Stimulated activated CD8-positive, alpha-beta memory T cell treated with anti-CD3 and anti-CD28 coated beads, Interleukin-12 subunit alpha, Interleukin-12 subunit beta, amount 100 ng/mL, for 4 hours (primary cell): ENCODE measurements around the gene PRKCA.
A peak's percentile ranks its signal among the peaks of the same experiment; 100 is the strongest.
"Not testable (repeated sequence)": the region's sequence is repeated elsewhere in the genome, so short reads cannot be mapped to it uniquely, and the experiment has no call there.

Experiments
- DNase-seq: peaks from one replicate; pipeline ENCODE4 v3.0.0-alpha.2; 2020; ENCODE audit warnings: low read depth

PRKCA gene

DNA sequence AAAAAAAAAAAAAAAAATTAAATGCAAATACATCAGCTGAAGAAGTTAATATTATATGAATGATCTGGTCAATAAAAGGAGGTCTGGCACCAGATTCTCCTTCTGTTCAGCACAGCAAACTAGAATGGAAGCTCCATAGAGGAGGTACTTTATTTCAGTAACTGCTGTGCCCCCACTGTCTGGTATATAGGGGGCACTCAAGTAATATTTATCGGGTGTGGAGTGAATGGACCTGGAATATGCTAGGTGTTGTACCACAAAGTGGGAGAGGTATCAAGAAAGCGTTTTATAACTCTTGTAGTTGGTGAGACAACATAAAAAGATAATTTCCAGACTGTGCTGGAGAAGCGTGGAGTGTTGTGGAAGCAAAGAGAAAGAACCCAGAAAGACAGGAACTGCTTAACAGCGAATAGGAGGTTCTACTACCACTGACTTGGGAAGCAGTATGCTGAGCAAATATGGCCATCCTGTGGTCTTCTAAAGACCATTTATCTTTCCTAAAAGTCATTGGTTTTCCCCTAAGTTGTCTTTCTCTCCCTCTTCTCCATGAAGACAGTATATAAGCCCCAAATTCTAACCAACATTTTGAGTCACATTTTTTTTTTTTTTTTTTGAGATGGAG, 12.2 kb upstream of the PRKCA start:
- no peak for DNase-seq

DNA sequence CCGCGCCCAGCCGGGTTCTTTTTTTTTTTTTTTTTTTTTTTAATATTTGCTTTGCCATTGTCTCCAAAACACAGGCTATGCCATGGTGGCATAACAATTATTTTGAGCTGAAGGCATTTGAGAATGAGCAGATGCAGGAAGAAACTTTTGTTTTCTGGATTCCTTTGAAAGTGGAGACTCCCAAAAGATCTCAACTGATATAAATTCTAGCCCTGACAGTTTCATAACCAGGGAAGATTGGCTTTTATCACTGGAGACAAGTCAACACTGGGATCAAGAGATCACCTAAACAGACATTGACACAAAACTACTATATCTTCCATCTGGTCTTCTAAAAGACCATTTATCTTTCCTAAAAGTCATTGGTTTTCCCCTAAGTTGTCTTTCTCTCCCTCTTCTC, 10.1 kb upstream of the PRKCA start:
- DNase-seq: no peak

DNA sequence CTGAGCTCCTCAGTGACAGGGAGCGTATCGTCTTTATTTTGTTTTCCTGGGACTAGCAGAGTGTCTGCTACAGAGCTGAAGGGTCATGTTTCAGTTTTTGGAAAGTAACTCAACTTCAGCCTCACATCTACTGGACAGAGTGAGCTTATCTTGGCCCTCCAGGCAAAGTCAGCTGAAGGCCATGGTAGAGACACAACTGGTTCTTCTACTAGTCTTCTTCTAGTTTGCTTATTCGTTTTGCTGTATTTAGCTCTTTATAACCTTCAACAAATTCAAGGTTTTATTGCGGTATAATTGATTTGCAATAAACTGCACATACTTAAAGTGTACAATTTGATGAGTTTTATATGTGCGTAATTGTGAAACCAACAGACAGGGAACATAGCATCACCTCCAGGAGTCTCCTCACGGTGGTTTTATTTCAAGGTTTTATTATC, 6.1 kb upstream of the PRKCA start:
- no peak for DNase-seq

DNA sequence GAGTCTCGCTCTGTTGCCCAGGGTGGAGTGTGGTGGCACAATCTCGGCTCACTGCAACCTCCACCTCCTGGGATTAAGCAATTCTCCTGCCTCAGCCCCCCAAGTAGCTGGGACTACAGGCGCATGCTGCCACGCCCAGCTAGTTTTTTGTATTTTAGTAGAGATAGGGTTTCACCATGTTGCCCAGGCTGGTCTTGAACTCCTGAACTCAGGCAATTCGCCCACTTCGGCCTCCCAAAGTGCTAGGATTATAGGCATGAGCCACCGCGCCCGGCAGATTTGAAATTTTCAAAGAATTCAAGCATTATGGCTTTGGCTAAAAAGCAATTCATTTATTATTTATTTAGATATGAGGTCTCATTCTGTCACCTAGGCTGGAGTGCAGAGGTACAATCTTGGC, 5.0 kb upstream of the PRKCA start:
- not testable (repeated sequence) for DNase-seq

DNA sequence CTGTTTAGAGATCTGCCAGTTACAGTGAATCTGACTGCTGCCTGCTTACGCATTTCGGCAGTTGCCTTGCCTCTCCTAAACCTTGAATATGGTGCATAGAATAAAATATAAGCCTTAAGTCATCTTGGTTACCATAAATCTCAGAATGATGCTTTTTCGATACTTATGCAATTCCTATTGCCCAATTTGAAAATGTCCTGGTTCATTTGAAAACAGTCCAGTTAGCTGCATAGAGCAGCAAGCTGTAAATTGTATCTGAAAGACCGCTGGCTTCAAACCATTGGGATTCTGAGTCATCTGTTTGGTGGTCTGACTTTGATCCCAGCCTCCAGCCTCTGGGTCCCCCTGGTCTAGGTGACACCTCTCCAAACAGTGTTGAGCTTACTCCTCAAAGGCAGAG, 2.7 kb upstream of the PRKCA start:
- DNase-seq: no peak

DNA sequence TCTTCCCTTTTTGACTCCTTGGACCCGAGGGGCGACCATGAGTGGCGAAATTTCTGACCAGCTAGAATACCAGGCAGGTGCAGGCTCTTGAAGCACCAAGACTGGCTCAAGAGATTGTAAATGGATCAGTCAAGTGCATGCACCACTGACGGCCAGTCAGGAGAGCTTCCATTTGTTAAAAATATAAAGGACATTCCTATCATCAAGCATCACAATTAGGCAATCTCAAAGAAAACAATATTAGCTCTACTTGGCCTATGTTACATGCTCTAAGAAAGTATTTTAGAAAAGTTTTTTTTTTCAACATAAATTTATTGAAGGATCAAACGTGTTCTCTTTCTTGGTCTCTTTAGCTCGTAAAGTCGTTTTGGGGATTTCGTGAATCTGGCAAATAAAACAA, 1.5 kb upstream of the PRKCA start:
- no peak for DNase-seq

DNA sequence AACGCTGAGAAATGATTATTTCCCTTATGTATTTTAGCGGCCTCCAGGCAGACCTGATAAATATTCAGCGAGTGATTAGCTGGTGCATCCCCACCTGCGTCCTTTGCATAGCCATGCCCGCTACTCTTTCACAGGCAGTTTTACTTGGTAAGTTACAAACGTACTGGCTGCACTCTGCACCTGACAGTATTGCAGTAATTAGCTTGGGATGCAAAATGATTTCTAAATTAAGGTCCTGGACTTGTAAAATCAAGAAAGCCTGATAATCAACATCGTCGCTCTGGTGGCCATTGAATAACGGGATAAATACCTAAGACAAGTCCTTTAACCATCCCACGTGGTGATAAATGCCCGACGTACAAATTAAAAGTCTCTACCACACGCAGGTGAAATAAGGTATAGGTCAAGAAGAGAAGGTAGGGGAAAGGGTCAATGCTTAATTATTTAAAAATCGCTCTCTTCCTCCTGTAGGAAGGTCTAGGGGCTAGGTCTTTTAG, 998 bp upstream of the PRKCA start:
- no peak for DNase-seq

DNA sequence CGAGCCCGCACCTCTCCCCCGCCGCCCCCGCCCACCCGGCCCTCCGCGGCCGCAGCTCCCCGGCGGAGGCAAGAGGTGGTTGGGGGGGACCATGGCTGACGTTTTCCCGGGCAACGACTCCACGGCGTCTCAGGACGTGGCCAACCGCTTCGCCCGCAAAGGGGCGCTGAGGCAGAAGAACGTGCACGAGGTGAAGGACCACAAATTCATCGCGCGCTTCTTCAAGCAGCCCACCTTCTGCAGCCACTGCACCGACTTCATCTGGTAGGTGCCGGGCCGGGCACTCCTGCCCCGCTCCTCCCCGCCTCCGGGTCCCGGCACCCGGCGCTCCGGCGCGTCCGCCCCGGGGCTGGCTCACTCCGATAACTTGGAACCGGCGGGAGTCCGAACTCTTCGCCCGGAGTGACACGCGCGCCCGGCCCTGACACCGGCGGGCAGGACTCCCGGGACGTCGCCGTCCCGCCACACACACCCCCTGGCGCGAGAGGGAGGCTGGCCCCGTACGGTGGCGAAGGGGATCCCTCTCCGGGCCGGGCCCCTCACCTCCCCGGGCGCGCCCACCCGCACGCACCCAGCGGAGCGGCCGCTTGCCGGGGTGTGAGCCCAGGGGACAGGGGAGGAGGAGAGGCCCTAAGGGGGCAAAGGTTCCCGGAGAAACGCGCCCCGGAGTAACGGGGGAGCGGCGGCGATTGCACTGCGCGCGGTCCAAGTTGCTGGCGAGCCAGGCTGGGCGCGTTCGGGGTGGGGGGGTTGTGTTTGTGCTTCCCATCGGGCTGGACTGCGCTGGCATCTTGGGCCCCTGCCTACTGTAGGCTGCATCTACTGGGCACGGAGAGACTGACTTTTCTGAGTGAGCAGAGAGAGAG, 581 bp downstream of the PRKCA start:
- peak; percentile 27 for DNase-seq

DNA sequence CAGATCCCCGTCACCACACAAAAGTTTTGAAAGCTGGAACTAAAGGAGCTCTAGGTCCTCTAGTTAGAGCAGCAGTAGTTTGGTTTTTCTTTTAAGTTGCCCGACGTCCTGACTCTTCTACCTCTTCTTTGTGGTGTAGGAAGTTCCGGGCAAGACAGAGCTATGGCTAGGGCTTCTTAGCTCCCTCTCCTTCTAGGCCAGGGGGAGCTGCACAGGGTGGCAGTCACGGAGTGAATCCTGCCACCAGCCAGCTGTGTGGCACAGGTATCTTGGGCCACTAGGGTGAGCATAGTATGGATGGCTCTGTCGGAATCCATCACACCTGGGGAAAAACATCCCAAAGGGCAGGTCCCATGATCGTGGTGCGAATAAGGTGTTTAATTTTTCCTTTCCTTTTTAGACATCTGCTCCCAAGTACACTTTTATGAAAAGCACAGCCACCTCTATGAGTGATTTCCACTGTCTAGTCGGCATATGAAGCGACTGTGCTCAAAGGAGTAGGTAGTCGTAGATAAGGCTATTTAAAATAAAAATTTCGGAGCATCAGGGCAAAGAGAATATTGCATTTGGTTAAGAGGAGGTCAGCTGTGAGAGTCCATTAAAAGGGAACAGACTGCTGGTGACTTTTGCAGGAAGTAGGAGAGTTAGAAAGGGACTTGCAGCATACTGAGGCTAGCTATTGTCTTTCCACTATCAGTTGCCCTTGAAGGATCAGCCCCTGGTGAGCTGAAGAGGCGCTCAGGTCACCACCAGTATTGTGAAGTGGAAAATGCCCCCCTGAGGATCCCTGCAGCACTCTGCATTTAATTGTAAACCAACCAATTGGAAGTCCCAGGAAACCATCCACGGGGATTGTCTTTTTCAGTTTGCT, 2.1 kb downstream of the PRKCA start:
- no peak for DNase-seq

DNA sequence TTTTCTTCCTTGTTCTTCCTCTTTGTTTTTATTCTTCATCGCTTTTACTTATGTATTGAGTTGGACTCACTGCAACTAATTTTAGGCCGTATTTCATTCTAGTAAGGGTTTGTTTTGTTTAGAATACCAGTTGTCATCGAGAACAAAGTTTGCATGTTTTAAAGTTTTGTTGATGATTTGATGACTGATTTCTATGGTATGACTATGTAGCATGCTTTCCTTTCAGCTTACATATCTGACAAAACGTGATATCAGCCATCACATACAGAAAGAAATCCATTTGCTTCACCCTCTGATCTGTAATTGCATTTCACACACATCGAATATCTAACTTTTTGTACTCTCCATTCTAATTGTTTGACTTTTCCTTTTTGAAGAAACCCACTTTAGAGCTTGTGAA, 4.0 kb downstream of the PRKCA start:
- DNase-seq: no peak

DNA sequence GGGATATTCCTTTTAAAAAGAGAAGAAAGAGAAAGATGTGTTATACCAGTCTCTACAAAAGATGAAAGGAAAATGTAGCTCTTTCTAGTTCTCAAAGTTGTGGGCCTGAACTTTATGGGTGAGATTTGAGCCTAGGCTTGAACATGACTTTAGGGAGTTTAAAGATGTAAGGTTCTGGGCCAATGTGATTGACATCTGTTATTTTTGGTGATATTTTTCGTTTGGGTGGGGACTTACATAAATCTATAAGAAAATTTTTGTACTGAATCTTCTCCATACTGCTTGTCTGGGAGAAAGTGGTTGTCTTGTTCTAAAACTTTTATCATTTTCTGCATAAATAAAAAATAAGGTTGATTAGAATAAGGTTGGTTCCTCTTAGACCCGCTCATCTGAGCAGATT, 4.8 kb downstream of the PRKCA start:
- no peak for DNase-seq

DNA sequence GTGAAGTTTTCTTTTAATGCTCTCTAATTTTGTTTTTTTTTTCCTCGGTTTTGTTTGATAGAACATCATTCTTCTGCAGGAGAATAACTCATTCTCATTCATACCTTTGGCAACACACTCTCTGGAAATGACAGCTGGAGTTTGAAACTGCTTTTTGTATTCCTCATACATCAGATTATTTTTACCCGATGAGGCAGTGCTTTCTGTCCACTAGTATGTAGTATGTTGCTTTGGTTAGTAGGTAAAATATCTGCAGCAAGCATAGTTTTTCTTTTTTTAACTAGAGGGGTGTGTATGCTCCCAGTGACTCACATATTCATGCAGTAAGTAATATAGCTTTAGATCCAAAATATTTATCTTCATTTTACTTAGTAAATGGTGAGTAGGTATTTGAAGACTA, 6.4 kb downstream of the PRKCA start:
- no peak for DNase-seq

DNA sequence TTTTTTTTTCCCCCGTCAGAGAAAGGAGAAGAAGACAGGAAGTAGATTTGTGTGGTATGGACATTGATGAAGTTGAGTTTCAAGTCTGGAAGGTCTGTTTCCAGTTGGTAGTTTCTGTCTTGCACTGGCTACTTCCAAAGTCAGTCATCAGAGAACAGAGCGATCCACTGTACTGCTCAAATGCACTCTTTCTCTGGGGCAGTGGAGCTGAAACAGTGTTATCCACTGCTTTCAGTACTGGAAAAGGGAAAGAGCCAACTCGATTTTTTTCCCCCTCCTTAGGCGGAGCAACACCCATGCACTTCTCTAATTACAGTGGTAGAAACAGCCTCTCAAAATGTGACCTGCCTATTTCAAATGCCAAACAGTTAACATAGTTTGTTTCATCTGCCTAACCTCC, 7.4 kb downstream of the PRKCA start:
- no peak for DNase-seq

DNA sequence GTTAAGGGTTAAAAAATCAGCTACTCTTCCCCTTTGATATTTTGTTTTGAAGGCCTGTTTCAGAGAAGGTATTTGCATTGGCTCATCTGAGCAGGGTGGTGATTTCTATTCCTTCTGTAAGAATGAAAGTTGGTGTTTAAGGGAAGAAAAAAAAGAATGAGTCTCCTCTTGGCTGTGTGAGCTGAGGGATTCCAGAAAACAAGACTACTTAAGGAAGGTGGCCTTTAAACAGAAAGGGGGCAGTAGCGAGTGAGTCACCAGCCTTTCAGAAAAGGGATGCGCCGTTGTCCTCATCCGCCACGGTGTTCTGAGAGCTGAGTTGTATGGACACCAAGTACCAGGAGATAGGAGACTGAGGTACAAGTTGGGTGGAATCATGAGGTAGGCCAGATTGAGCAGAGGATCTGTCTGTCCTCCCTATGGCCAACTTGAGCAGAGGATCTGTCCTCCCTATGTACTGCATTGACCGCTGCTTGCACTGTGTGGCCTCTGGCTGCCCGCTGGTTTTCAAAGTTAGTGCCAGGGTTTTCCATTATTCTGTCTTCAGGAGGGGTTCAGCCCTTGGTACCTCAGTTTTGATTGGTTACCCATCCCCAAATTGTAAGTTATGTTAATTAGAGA, 8.2 kb downstream of the PRKCA start:
- no peak for DNase-seq

DNA sequence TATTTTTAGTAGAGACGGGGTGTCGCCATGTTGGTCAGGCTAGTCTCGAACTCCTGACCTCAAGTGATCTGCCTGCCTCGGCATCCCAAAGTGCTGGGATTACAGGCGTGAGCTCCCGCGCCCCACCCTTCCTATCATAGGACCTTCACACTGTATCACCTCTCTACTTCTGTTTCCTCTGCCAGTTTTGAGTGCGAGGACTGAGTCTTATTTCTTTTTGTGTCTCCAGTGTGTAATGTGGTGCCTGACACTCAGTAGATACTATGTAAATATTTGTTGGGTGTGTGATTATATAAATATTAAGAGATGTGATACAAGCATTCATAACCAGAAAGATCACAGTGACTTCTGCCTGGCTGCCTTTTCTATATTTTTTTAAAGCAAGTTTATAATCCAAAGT, 10.5 kb downstream of the PRKCA start:
- DNase-seq: no peak

DNA sequence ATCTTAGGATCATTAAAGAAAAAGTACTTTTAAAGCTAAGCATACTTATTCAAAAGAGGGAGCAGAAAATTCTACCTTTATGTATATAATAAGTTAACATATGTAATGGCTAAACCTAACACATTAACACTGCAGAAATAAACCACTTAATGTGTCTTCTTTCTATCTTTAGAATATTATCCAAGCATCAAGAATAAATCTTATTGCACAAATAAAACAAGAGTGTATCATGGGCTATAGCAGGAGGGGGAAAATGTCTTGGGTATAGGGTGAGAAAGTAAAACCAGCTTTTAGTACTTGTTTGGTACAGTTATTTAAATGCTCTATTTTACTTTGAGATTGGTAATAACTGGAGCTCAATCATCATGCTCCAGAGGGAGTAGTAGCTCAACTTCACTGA, 10.9 kb downstream of the PRKCA start:
- DNase-seq: no peak

DNA sequence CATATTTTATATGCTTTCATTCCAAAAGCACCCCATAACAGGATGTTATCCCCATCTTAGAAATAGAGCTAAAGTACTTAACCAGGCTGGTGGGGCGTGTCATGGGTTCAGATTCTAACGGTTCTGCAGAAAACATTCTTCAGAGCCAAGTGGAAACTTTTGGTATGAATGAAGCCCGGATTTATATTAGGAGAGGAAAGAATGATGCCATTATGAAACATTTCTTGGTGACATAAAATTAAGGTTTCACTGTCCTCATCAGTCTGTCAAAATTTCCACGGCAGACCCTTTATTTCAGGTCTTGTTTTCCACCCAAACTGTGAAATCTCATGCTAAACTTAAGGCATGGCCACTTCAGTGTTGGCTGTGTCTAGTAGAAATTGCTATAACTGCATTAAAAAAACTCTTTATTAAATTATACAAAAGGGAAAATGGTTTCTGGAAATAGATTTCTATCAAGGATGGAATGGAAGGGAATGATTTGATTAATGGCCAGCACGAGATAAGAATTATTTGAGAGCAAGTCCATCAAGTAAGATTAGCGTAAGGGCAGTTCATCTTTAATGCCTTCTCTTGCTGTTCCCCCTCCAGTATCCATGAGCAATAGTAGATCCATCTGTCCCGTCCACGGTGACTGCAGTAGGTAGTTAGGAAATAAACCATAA, 11.7 kb downstream of the PRKCA start:
- no peak for DNase-seq

DNA sequence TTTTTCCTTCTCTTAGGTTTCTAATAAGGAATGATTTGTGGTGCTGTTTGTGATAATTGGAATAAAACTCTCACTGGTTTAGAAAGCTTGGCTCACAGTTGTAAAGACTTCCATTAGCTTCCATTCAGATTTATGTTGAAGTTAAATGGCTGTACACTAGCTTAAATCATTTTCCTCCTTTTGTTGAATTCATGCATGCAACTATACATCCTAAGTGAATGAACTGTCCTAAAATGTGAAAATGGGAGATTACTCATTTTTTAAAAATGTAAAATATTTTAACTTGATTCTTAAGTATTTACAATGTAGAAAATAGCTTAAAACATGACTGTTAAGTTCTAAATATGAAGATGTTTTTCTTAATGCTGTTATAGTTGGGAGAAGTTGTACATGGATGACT, 15.2 kb downstream of the PRKCA start:
- DNase-seq: no peak

DNA sequence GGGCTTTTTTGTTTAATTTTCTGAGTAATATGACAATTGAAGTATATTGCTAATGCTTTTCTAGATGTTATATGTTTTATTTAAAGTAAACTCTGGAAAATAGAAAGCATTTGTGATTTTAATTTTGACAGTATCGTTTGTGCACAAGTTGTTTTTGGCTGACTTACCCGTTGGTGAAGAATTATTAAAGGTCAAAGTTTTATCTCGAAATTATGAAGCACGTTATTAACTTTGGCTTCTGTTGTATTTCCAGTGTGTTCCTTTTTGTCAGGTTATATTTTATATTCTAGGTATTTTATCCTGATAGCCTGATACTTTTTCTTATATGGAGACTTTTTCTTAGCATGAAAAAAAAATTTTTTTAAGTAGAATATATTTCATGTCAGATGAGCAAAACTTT, 16.8 kb downstream of the PRKCA start:
- DNase-seq: no peak

DNA sequence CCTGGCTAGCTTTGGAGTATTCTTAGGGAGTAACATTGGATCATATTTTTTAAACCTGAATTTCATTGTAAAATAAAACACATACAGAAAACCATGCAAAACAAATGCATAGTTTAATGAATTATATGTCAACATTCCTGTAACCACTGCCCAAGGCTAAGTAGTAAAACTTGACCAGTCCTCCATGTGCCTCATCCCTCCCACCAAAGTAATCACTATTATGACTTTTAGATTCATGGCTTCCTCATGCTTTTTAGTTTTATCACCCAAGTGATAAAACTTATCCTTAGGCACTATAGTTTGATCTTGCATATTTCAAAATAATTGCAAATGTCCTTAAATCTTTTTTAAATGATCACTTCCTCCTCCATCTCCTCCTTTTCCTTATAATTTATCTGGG, 20.4 kb downstream of the PRKCA start:
- DNase-seq: no peak

DNA sequence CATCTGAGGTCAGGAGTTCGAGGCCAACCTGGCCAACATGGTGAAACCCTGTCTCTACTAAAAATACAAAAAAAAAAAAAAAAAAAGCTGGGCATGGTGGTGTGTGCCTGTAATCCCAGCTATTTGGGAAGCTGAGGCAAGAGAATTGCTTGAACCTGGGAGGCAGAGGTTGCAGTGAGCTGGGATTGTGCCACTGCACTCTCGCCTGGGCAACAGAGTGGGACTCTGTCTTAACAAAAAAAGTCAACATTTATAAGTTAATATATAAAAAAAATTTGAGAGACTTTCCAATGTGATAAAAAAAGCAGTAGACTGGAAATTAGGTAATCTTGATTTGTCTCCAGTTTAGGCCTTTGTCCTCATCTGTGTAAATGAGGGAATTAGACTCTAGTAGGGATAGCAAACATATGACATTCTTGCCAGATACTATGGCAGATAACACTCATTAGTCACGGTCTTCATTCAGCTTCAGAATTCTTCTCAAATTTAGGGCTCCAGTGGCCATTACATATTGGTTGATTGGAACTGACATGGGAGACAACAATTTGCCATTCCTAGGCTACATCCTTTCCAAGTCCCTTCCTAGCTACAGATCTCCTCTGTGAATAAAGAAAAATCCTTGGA, 22.1 kb downstream of the PRKCA start:
- DNase-seq: not testable (repeated sequence)
